K562 treated with DMSO at 1 percent for 48 hours (cell line): ENCODE measurements around the gene HTT-AS. TPM values are rescaled to one million over a fixed set of nuclear protein-coding genes. Genes with fewer than 3 reads are reported as not detected.

ENCODE experiments used
- total RNA-seq: library from RNA; unstranded; fragments of 300-600 nt; gene quantifications from 2 replicates; pipeline ENCODE4 v1.2.3, GENCODE V29; 2022; ENCODE audit warnings: low replicate concordance; ENCODE audit errors: extremely low read depth

The HTT-AS gene
- total RNA-seq = not detected in 2 replicates

GRCh38 chr4:3074078-3074845, at the start of gene HTT-AS, which contains the start of gene HTT:
TSS of gene HTT-AS (minus strand) at chr4:3074538.
TSS of gene HTT (plus strand) at chr4:3074681. CDS start at chr4:3074826, 145 bp downstream.

Other genes starting within 250 kb of the HTT-AS start
- gene ADD1, start 230.7 kb downstream of the HTT-AS start, total RNA-seq = not detected in 2 replicates
- not detected in 2 replicates for gene NOP14, start 111.1 kb downstream of the HTT-AS start, total RNA-seq
- gene GRK4, start 111.0 kb downstream of the HTT-AS start, total RNA-seq = not detected in 2 replicates
- not detected in 2 replicates for gene HTT, start 143 bp upstream of the HTT-AS start, total RNA-seq
- not detected in 2 replicates for gene MSANTD1, start 174.6 kb upstream of the HTT-AS start, total RNA-seq
- gene RGS12, start 218.5 kb upstream of the HTT-AS start, total RNA-seq = not detected in 2 replicates